Nephron (organoid): ENCODE results near the gene SNED1.

Source experiments
- H3K27ac Mint-ChIP-seq, 3 experiments: 2 replicates each; pipeline ENCODE4 v1.8.0; 2020; ENCODE audit warnings: mixed read lengths in 3 of 3, mild to moderate bottlenecking in 2 of 3, moderate library complexity in 1 of 3
- H3K27me3 Mint-ChIP-seq: 2 replicates; pipeline ENCODE4 v1.8.0; 2021; ENCODE audit warnings: low read depth, mild to moderate bottlenecking, moderate library complexity, mixed read lengths
- H3K36me3 Mint-ChIP-seq: 2 replicates; pipeline ENCODE4 v1.8.0; 2020; ENCODE audit warnings: low read depth, mixed read lengths
- H3K4me1 Mint-ChIP-seq: 2 replicates; pipeline ENCODE4 v1.8.0; 2020; ENCODE audit warnings: mixed read lengths
- H3K4me3 Mint-ChIP-seq, 3 experiments: 2 replicates each; pipeline ENCODE4 v1.8.0; 2020; ENCODE audit warnings: mild to moderate bottlenecking in 3 of 3, mixed read lengths in 3 of 3, moderate library complexity in 2 of 3
- H3K9me3 Mint-ChIP-seq: 2 replicates; pipeline ENCODE4 v1.8.0; 2020; ENCODE audit warnings: mixed read lengths
- TF ChIP-seq, protein P1 (sequence below), 3 experiments: fragments of 200-600 bp; sonication (generic); IDR thresholded peaks; one replicate each; pipeline ENCODE4 v1.5.0; 2021; ENCODE audit warnings: antibody characterized with exemption in 3 of 3; ENCODE audit not compliant: unreplicated experiment in 3 of 3

Gene SNED1

DNA sequence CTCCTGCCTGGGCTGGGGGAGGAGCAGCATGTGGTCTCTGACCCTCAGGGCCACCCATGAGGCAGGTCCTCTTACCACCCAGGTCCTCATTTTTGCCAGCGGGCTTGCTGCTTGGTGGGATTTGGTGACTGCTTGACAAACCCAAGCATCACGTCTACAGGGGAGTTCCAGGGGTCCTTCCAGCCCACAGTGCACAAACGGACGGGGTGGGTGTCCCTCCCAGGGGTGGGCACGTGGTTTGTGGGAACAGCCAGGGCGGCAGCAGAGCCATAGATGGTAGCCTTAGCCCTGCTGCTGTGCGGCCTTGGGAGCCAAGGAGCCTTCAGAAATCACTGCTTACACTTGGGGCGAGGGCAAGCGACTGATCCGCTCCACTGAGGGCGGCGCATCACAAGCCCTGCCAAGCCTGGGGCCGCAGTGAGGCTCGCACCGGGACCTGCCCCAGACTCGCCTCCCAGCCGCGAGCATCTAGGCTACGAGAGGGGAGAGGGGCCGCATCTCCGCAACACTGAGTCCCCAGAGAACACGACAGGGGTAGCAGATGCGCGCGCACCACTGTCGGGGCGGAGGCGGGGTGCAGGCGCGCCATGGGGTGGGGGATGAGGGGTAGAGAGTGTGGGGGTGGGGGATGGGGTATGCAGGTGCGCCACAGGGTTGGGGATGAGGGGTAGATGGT is 36.9 kb downstream of the SNED1 start:
- TF ChIP-seq, protein P1, sequence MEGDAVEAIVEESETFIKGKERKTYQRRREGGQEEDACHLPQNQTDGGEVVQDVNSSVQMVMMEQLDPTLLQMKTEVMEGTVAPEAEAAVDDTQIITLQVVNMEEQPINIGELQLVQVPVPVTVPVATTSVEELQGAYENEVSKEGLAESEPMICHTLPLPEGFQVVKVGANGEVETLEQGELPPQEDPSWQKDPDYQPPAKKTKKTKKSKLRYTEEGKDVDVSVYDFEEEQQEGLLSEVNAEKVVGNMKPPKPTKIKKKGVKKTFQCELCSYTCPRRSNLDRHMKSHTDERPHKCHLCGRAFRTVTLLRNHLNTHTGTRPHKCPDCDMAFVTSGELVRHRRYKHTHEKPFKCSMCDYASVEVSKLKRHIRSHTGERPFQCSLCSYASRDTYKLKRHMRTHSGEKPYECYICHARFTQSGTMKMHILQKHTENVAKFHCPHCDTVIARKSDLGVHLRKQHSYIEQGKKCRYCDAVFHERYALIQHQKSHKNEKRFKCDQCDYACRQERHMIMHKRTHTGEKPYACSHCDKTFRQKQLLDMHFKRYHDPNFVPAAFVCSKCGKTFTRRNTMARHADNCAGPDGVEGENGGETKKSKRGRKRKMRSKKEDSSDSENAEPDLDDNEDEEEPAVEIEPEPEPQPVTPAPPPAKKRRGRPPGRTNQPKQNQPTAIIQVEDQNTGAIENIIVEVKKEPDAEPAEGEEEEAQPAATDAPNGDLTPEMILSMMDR (IDR thresholded peaks at IDR 0.05; ENCODE audit: unreplicated experiment in 3 of 3), result no peak
- Mint-ChIP-seq H3K4me3 (no peak overlapping the region), H3K4me1 (no peaks in the 10 kb centered on the region), H3K36me3 (peaks cover 8% of the 10 kb centered on the region), H3K27ac (no peak overlapping the region), H3K9me3 (no peaks in the 10 kb centered on the region), H3K27me3 (peaks cover 34% of the 10 kb centered on the region)

DNA sequence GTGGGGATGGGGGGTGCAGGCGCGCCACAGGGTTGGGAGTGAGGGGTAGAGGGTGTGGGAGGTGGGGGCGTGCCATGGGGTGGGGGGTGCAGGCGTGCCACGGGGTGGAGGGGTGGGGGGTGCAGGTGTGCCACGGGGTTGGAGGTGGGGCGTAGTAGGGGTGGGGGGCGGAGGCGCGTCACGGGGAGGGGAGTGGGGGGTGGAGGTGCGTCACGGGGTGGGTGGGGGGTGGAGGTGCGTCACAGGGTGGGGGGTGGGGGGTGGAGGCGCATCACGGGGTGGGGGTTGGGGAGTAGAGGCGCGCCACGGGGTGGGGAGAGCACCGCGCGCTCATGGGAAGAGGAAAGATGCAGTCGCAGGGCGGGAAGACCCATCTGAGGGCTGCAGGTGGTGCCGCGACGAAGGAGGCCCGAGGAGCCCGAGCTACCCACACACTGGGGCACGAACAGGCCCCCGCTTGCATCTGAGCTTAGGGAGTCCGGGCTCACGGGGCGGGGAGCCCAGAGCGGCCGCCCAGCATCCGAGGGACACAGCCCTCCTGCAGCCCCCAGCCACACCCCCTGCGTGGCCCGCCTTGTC is 37.5 kb downstream of the SNED1 start:
- Mint-ChIP-seq H3K27ac (no peak overlapping the region), H3K9me3 (no peaks in the 10 kb centered on the region), H3K4me1 (no peaks in the 10 kb centered on the region), H3K27me3 (peaks cover 34% of the 10 kb centered on the region), H3K36me3 (peaks cover 11% of the 10 kb centered on the region), H3K4me3 (no peak overlapping the region)
- TF ChIP-seq, protein P1 (IDR thresholded peaks at IDR 0.05; ENCODE audit: unreplicated experiment in 3 of 3), result no peak

DNA sequence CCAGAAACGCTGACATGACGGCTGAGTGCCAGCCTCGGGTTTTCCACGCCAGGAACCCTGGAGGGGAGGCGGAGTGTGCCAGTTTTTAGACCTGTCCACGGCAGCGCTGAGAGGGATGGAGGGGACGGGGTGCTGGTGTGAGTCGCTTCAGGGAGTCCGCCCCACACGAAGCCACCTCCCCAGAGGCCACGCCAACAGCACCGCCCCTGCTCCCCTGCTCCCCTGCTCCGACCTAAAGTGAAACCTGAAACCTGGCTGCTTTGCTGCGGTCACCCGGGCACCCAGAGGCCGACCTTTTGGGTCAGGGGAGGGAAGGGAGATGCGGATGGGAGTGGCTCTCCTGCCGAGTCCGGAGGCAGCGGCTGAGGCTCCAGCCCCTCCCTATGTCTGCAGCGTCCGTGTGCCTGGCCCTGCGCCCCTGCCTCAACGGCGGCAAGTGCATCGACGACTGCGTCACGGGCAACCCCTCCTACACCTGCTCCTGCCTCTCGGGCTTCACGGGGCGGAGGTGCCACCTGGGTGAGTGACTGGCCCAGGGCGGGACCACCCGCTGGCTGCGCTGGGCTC is 38.1 kb downstream of the SNED1 start:
- H3K27me3 Mint-ChIP-seq, result peaks cover 38% of the 10 kb centered on the region
- no peak overlapping the region for H3K4me3 Mint-ChIP-seq
- H3K9me3 Mint-ChIP-seq, result no peaks in the 10 kb centered on the region
- TF ChIP-seq, protein P1 (IDR thresholded peaks at IDR 0.05; ENCODE audit: unreplicated experiment in 3 of 3), result no peak
- H3K36me3 Mint-ChIP-seq, result peaks cover 10% of the 10 kb centered on the region
- no peaks in the 10 kb centered on the region for H3K4me1 Mint-ChIP-seq
- H3K27ac Mint-ChIP-seq, result no peak overlapping the region

DNA sequence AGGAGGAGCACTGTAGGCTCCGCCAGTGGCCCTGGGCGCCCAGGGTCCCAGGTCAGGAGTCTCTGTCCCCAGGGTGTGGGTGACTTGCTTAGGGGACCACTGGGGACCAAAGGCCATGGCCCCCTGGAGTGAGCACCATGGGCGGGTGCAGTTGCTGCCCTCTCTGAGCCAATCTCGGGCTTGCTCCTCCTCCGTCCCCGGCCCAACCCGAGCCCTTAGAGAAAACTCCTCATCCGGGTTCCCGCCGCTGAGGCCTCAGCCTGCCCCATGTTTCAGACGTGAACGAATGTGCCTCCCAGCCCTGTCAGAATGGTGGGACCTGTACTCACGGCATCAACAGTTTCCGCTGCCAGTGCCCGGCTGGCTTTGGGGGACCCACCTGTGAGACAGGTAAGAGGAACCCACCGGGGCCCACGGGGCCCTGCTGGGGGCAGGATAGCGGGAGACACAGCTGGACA is 38.6 kb downstream of the SNED1 start:
- no peak overlapping the region for H3K27ac Mint-ChIP-seq

DNA sequence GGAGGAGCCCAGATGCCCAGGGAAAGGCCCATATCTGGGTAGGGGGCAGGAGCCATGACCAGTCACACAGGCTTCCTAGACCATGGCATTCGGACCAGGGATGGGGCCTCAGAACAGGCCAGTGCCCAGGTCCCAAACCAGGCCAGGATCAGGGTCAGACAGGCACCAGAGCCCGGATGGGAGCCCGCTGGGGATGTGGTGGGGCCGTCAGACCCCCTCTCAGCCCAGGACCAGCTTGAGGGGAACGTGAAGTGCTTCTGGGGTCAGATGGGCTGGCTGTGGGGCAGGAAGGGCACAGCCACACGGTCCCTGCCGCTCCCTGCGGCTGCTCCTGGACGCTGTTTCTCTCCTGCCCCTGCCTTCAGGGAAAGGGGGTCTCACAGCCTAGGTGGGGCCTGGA is 39.1 kb downstream of the SNED1 start:
- no peaks in the 10 kb centered on the region for H3K4me1 Mint-ChIP-seq
- H3K27me3 Mint-ChIP-seq, result peaks cover 46% of the 10 kb centered on the region
- H3K4me3 Mint-ChIP-seq, result no peak overlapping the region
- H3K36me3 Mint-ChIP-seq, result peaks cover 7% of the 10 kb centered on the region
- TF ChIP-seq, protein P1 (IDR thresholded peaks at IDR 0.05; ENCODE audit: unreplicated experiment in 3 of 3), result no peak
- H3K27ac Mint-ChIP-seq, result no peak overlapping the region
- H3K9me3 Mint-ChIP-seq, result no peaks in the 10 kb centered on the region

More for the DNA sequence above, 38.6 kb downstream of the SNED1 start:
- Mint-ChIP-seq H3K9me3 (no peaks in the 10 kb centered on the region), H3K36me3 (peaks cover 7% of the 10 kb centered on the region), H3K4me1 (no peaks in the 10 kb centered on the region), H3K4me3 (no peak overlapping the region), H3K27me3 (peaks cover 42% of the 10 kb centered on the region)
- TF ChIP-seq, protein P1 (IDR thresholded peaks at IDR 0.05; ENCODE audit: unreplicated experiment in 3 of 3), result no peak
